T-helper 2 cell treated with Interferon-gamma antibody and Interleukin-4, amounts not matched to agents 5 μg/mL and 100 μg/mL, for 36 hours (primary cell): ENCODE data around the gene PPP1R15B.

Experiments
- DNase-seq: peaks from one replicate; pipeline ENCODE4 v3.0.0; 2021; ENCODE audit warnings: low spot score
- H3K27ac Mint-ChIP-seq: one replicate; pipeline ENCODE4 v1.8.0; 2021; ENCODE audit warnings: mild to moderate bottlenecking, mixed read lengths
- H3K27me3 Mint-ChIP-seq: one replicate; pipeline ENCODE4 v1.8.0; 2021; ENCODE audit warnings: low read depth, mixed read lengths
- H3K36me3 Mint-ChIP-seq: one replicate; pipeline ENCODE4 v1.8.0; 2021; ENCODE audit warnings: low read depth, mixed read lengths
- H3K4me1 Mint-ChIP-seq: one replicate; pipeline ENCODE4 v1.8.0; 2021; ENCODE audit warnings: low read depth, mixed read lengths
- H3K4me3 Mint-ChIP-seq: one replicate; pipeline ENCODE4 v1.8.0; 2022; ENCODE audit warnings: mild to moderate bottlenecking, moderate library complexity, mixed read lengths
- H3K9me3 Mint-ChIP-seq: one replicate; pipeline ENCODE4 v1.8.0; 2021; ENCODE audit warnings: mixed read lengths

The PPP1R15B gene

GRCh38 chr1:204366759-204367158 lies 44.9 kb downstream of the PPP1R15B start:
- DNase-seq, result no peak
- Mint-ChIP-seq H3K36me3 (no peaks in the 10 kb centered on the region), H3K4me1 (peaks cover 12% of the 10 kb centered on the region), H3K9me3 (no peaks in the 10 kb centered on the region), H3K27me3 (peaks cover 2% of the 10 kb centered on the region), H3K4me3 (no peak overlapping the region), H3K27ac (no peak overlapping the region)

DNA sequence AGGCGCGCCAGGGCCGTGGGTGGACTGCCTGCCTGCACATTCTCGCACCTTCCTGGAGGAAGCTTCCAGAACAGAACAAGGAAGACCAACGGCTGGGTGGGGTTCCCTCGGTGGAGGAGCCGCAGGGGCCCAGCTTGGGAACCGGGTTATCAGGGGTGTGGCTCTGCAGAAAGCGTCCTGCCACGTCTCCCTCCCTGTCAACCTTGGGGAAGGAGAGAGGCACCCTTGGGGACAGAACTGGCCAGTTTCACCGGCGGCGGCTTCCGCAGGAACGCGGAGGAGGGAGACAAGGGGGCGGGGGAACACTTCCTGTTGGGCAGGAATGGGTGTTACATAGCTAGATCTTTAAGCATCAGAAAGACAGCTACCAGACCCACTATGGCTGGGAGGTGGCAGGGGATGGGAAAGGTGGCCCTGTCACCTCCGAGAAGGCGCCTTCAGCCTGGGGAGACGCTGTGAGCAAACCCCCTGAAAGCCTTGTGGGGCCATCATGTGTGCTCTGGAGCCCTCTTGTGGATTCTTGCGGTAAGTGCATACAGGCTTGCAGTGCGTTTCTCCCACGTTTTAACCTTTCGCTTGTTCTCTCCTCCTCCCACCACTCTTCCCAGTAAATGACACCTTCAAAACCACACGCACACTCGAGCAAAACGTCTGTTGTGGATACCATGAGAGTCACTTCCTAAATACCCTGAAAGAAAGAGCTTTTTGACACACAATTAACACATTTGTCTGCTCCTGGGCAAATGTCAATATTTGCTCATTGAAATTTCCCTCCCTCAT lies 48.1 kb downstream of the PPP1R15B start:
- Mint-ChIP-seq H3K4me3 (peak overlapping the region; percentile 44), H3K9me3 (no peaks in the 10 kb centered on the region), H3K36me3 (no peaks in the 10 kb centered on the region), H3K27ac (peak overlapping the region; percentile 45), H3K27me3 (no peaks in the 10 kb centered on the region), H3K4me1 (peaks cover 13% of the 10 kb centered on the region)
- peak; percentile 84 for DNase-seq

GRCh38 chr1:204362984-204363334 lies 48.7 kb downstream of the PPP1R15B start:
- DNase-seq, result no peak
- no peaks in the 10 kb centered on the region for H3K9me3 Mint-ChIP-seq
- H3K27me3 Mint-ChIP-seq, result no peaks in the 10 kb centered on the region
- H3K4me1 Mint-ChIP-seq, result peaks cover 13% of the 10 kb centered on the region
- H3K4me3 Mint-ChIP-seq, result peak overlapping the region; percentile 44
- H3K36me3 Mint-ChIP-seq, result no peaks in the 10 kb centered on the region
- no peak overlapping the region for H3K27ac Mint-ChIP-seq

DNA sequence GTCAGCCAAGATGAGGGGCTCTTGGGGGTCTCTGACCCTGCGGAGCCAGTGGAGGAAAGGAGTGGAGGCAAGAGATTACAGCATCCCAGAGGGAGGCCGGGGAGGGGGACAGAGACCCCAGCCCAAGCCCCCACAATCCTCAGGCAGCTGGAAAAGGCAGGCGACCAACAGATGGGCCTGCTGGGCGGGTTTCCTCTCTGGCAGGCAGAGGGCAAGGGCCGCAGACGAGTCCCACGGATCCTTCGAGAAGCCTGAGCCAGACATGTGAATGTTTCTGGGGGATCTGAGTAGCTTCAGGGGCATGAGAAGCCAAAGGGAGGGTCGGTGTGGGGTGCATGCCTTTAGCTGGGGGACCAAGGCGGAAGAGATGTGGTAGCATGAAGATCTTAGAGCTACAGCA lies 49.8 kb downstream of the PPP1R15B start:
- Mint-ChIP-seq H3K4me3 (no peak overlapping the region), H3K27me3 (no peaks in the 10 kb centered on the region), H3K36me3 (no peaks in the 10 kb centered on the region), H3K4me1 (peaks cover 13% of the 10 kb centered on the region), H3K9me3 (no peaks in the 10 kb centered on the region), H3K27ac (no peak overlapping the region)
- DNase-seq, result no peak

DNA sequence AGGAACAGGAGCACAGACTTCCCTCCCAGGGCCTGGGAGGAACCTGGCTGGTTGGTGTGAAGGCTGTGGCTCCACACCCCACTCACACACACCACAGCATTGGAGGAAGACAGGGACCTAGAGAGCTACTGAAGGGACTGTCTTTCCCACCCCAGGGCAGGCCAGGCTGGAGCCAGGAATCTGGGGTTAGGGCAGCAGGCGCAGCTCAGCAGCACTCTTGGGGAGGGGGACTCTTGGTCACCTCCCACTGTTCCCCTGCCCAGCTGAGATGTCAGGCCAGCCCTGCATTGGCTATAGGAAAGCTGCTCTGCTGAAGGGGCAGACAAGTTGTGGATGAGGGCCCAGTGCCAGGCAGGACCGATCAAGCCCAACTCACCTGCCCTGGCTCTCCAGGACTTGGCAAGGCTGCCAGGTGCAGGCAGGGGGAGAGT lies 50.3 kb downstream of the PPP1R15B start:
- H3K36me3 Mint-ChIP-seq, result no peaks in the 10 kb centered on the region

GRCh38 chr1:204360314-204360713 lies 51.3 kb downstream of the PPP1R15B start:
- Mint-ChIP-seq H3K36me3 (no peaks in the 10 kb centered on the region), H3K27ac (no peak overlapping the region), H3K4me1 (peaks cover 11% of the 10 kb centered on the region), H3K4me3 (no peak overlapping the region), H3K27me3 (no peaks in the 10 kb centered on the region), H3K9me3 (no peaks in the 10 kb centered on the region)
- DNase-seq, result no peak

More for the DNA sequence above, 50.3 kb downstream of the PPP1R15B start:
- no peak overlapping the region for H3K27ac Mint-ChIP-seq
- no peak overlapping the region for H3K4me3 Mint-ChIP-seq
- no peaks in the 10 kb centered on the region for H3K9me3 Mint-ChIP-seq
- DNase-seq, result no peak
- H3K27me3 Mint-ChIP-seq, result no peaks in the 10 kb centered on the region
- H3K4me1 Mint-ChIP-seq, result peaks cover 13% of the 10 kb centered on the region

DNA sequence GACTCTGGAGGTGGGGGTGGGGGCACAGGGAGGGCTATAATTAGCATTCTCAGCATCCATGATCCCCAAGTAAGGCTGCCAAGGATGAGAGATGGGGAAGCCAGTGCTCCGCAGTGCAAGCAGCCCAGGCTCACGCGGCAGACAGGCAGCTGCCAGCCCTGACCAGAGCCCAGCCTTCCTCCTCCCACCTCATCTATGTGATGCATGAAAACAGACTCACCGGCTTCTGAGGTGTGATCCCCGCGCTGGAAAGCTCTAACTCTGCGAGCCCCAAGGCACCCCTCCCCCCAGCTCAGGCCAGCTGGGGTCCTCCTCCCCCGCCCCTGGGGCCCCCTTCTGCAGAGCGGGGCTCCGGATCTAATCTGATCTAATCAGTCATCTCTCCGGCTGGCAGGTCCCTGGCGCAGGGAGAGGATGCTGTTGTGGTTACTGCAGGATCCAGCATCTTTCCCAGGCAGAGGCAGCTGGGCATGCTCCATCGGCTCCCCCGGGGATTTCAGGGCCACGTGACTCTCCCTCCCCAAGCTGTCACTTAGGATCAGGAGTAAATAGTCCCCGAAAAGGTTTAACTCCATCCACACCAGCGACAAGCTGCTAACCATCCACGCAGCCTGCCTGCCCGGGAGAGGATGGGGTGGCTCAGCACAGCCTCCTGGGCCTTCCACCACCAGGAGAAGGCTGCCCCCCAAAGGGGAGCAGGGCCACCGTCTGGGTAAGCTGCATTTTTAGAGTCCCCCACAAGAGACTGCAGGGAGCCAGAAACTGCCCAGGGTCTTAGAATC lies 52.0 kb downstream of the PPP1R15B start, which contains the start of gene PLEKHA6:
TSS of gene PLEKHA6 (minus strand) at position 456 of the 782 bp plus-strand sequence. CDS start 86,202 bp downstream, outside the sequence.
- Mint-ChIP-seq H3K36me3 (no peaks in the 10 kb centered on the region), H3K9me3 (no peaks in the 10 kb centered on the region), H3K4me1 (peaks cover 9% of the 10 kb centered on the region), H3K27me3 (no peaks in the 10 kb centered on the region), H3K4me3 (no peak within 1 kb of the TSS), H3K27ac (no peak within 1 kb of the TSS)
- DNase-seq, result peak; percentile 14

DNA sequence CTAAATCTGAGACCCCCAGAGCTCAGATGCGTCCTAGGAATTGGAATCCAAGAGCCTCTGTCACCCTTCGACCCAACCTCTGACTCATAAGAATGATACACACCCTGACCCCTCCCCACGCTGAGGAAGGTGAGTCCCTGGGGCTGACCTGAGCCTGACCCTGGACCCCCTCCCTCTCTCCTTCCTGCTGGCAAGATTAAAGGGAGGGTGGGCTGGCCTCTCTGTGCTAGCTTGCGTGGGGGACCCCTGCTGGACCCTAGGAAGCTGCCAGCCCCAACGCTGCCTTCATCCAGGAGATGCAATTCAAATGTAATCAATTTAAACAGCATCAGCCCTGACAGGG lies 52.5 kb downstream of the PPP1R15B start:
- peaks cover 7% of the 10 kb centered on the region for H3K4me1 Mint-ChIP-seq
- no peak for DNase-seq
- H3K4me3 Mint-ChIP-seq, result no peak overlapping the region
- H3K9me3 Mint-ChIP-seq, result no peaks in the 10 kb centered on the region
- H3K27me3 Mint-ChIP-seq, result no peaks in the 10 kb centered on the region
- no peak overlapping the region for H3K27ac Mint-ChIP-seq
- H3K36me3 Mint-ChIP-seq, result no peaks in the 10 kb centered on the region

- peaks cover 3% of the 10 kb centered on the region for H3K4me1 Mint-ChIP-seq
- H3K27me3 Mint-ChIP-seq, result no peaks in the 10 kb centered on the region
- H3K4me3 Mint-ChIP-seq, result no peak overlapping the region
- no peak for DNase-seq
- no peaks in the 10 kb centered on the region for H3K9me3 Mint-ChIP-seq
- H3K36me3 Mint-ChIP-seq, result no peaks in the 10 kb centered on the region
- no peak overlapping the region for H3K27ac Mint-ChIP-seq
These were observed 53.0 kb downstream of the PPP1R15B start for GRCh38 chr1:204358605-204359004.

DNA sequence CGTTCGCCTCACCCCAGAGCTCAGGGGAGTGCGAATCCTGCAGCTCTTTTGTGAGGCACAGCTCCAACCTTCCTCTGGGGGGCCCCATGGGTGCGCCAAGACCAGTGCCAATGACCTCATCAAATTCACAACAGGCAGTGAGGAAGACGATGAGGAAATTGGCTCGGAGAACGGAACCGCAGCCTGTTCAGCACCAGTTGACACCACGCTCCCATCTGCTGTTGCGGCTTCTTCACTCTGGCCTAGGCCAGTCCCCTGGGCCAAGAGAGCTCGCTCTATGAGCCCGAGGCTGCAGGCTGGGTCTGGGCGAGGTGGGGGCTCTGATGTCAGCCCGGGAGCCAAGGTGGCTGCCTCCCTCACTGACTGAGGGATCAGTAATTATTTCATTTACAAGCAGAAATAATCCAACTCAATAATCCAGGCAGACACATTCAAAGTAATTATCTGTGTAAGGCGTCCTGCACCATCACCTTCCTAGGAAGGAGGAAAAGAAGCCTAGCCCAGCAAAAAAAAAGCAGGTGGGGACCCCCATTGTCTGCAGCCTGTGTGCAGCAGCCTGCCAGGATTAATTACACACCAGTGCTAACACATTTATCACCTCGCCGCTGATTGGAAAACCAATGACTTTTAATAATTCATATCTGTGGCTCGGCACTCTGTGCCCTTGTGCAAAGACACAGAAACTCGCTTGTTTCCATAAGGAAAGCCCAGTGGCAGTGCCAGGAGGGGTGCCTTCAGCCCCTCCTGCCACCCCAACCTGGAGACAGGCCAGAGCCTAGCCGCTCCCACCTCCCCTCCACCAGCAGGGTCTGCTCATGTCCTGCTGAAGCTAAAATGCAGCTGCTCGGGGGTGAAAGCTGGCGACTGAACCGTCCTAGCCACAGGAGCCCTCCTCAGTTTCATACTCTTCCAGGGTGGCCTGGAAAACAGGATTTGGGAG lies 53.8 kb downstream of the PPP1R15B start:
- Mint-ChIP-seq H3K36me3 (no peaks in the 10 kb centered on the region), H3K27me3 (no peaks in the 10 kb centered on the region), H3K4me1 (peaks cover 3% of the 10 kb centered on the region), H3K9me3 (no peaks in the 10 kb centered on the region), H3K27ac (no peak overlapping the region), H3K4me3 (no peak overlapping the region)
- no peak for DNase-seq

GRCh38 chr1:204356997-204357396 lies 54.6 kb downstream of the PPP1R15B start:
- Mint-ChIP-seq H3K4me3 (no peak overlapping the region), H3K27ac (no peak overlapping the region), H3K27me3 (no peaks in the 10 kb centered on the region), H3K36me3 (no peaks in the 10 kb centered on the region), H3K9me3 (no peaks in the 10 kb centered on the region), H3K4me1 (peaks cover 3% of the 10 kb centered on the region)
- DNase-seq, result no peak

DNA sequence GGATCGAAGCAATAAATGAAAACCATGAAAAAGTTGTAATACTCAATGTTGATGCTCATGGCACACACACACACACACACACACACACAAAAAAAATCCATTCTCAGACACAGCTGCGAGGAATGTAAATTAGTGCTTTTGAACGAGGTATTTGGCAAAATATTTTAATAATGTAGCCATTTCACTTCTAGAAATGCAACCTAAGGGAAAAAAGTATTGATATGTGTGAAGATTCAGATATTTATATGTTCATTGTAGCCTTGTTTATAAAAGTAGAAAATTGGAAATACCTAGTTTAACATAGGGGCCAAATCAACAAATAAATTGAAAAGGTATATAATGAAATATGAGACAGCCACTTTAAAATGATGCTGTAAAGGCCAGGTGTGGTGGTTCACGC lies 55.7 kb downstream of the PPP1R15B start:
- Mint-ChIP-seq H3K27me3 (no peaks in the 10 kb centered on the region), H3K9me3 (no peaks in the 10 kb centered on the region), H3K27ac (no peak overlapping the region), H3K36me3 (no peaks in the 10 kb centered on the region), H3K4me1 (peaks cover 6% of the 10 kb centered on the region), H3K4me3 (no peak overlapping the region)
- no peak for DNase-seq

GRCh38 chr1:204354579-204354978 lies 57.0 kb downstream of the PPP1R15B start:
- H3K36me3 Mint-ChIP-seq, result no peaks in the 10 kb centered on the region
- H3K4me3 Mint-ChIP-seq, result no peak overlapping the region

More at GRCh38 chr1:204354579-204354978, 57.0 kb downstream of the PPP1R15B start:
- Mint-ChIP-seq H3K4me1 (peaks cover 3% of the 10 kb centered on the region), H3K9me3 (no peaks in the 10 kb centered on the region), H3K27ac (no peak overlapping the region), H3K27me3 (no peaks in the 10 kb centered on the region)
- no peak for DNase-seq
